ENCODE data around the gene ROBO1.

DNA sequence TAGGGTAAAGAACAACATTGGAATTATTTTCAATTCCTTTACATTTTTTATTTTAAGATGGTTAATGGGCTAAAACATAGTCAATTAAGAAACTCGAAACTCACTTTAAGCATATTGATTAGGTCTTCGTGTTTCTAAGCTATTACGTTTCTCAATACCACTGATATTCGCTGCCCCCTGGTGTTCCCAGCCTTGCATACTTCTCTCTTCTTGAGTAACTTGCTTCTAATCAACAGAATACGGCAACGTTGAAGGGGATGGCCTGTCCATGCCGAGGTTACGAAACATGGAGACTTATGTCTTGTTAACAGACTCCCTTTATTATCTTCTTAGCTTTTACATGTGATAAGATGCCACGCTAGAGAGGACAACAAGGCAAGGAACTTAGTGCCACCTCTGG, 43.6 kb downstream of the ROBO1 start:
- TF ChIP-seq, protein P1, sequence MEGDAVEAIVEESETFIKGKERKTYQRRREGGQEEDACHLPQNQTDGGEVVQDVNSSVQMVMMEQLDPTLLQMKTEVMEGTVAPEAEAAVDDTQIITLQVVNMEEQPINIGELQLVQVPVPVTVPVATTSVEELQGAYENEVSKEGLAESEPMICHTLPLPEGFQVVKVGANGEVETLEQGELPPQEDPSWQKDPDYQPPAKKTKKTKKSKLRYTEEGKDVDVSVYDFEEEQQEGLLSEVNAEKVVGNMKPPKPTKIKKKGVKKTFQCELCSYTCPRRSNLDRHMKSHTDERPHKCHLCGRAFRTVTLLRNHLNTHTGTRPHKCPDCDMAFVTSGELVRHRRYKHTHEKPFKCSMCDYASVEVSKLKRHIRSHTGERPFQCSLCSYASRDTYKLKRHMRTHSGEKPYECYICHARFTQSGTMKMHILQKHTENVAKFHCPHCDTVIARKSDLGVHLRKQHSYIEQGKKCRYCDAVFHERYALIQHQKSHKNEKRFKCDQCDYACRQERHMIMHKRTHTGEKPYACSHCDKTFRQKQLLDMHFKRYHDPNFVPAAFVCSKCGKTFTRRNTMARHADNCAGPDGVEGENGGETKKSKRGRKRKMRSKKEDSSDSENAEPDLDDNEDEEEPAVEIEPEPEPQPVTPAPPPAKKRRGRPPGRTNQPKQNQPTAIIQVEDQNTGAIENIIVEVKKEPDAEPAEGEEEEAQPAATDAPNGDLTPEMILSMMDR (IDR thresholded peaks at IDR 0.05; ENCODE audit: insufficient read depth, low read depth, low read length): no peak
- no peak for TF ChIP-seq EZH2 (IDR thresholded peaks at IDR 0.05; ENCODE audit: insufficient read depth, low read length)
